Naive thymus-derived CD8-positive, alpha-beta T cell (primary cell): ENCODE results near the gene CHST15. TPM values are rescaled to one million over a fixed set of nuclear protein-coding genes. Genes with fewer than 3 reads are reported as not detected.
A peak's percentile ranks its signal among the peaks of the same experiment; 100 is the strongest.

Experiments used
- ATAC-seq, 2 donors: fragments of 150-1000 bp; cut with Tn5 transposase in 1 of 2; sonication (Bioruptor Pico), chemical (Tn5 transposase) in 1 of 2; 1 replicate in 1 of 2; 2 replicates in 1 of 2; pipeline ENCODE4 v1.10.0; 2021; ENCODE audit warnings: mild to moderate bottlenecking in 2 of 2, moderate library complexity in 2 of 2
- POLR2A ChIA-PET: fragments of 350-600 bp; sonication (Branson Sonifier 250); formaldehyde crosslinking; loops from one replicate; lab custom pipeline; 2021; ENCODE audit warnings: antibody characterized with exemption; lab: Charles Lee
- DNase-seq, 10 donors: peaks; one replicate each; pipeline versions ENCODE4 v3.0.0 to v3.0.0-alpha.2; 2020 to 2022
- H3K27ac Mint-ChIP-seq, 10 donors: one replicate each; pipeline ENCODE4 v1.8.0; 2020 to 2022; ENCODE audit warnings: mild to moderate bottlenecking in 10 of 10, mixed read lengths in 10 of 10, moderate library complexity in 4 of 10, inconsistent platforms in 1 of 10
- H3K27me3 Mint-ChIP-seq, 5 donors: one replicate each; pipeline ENCODE4 v1.8.0; 2021 to 2022; ENCODE audit warnings: mixed read lengths in 5 of 5
- H3K36me3 Mint-ChIP-seq, 3 donors: one replicate each; pipeline ENCODE4 v1.8.0; 2020 to 2022; ENCODE audit warnings: mixed read lengths in 3 of 3, mild to moderate bottlenecking in 2 of 3, inconsistent platforms in 1 of 3
- H3K4me1 Mint-ChIP-seq, 4 donors: one replicate each; pipeline ENCODE4 v1.8.0; 2021 to 2022; ENCODE audit warnings: mixed read lengths in 4 of 4
- H3K4me3 Mint-ChIP-seq, 10 donors: one replicate each; pipeline ENCODE4 v1.8.0; 2020 to 2022; ENCODE audit warnings: mild to moderate bottlenecking in 10 of 10, mixed read lengths in 10 of 10, moderate library complexity in 6 of 10, inconsistent platforms in 1 of 10
- H3K9me3 Mint-ChIP-seq, 9 donors: one replicate each; pipeline ENCODE4 v1.8.0; 2020 to 2022; ENCODE audit warnings: mixed read lengths in 9 of 9, mild to moderate bottlenecking in 3 of 9, inconsistent platforms in 1 of 9, moderate library complexity in 1 of 9
- polyA plus RNA-seq, 3 donors: library from polyadenylated mRNA; unstranded; fragments of 300-500 nt; fragmentation: Illumina TruSeq; gene quantifications; one replicate each; pipeline ENCODE4 v1.2.3, GENCODE V29; 2021
- total RNA-seq, 8 experiments: library from RNA in 2 of 8; stranded (reverse) in 2 of 8; gene quantifications; one replicate each; pipeline ENCODE4 v1.2.3 and lab custom pipeline; 2021 to 2026

Gene CHST15
- total and polyA plus RNA-seq, 5 experiments from 2014 or later, result 0.05 to 2.4 (median 1.1) TPM; not detected in 1

DNA sequence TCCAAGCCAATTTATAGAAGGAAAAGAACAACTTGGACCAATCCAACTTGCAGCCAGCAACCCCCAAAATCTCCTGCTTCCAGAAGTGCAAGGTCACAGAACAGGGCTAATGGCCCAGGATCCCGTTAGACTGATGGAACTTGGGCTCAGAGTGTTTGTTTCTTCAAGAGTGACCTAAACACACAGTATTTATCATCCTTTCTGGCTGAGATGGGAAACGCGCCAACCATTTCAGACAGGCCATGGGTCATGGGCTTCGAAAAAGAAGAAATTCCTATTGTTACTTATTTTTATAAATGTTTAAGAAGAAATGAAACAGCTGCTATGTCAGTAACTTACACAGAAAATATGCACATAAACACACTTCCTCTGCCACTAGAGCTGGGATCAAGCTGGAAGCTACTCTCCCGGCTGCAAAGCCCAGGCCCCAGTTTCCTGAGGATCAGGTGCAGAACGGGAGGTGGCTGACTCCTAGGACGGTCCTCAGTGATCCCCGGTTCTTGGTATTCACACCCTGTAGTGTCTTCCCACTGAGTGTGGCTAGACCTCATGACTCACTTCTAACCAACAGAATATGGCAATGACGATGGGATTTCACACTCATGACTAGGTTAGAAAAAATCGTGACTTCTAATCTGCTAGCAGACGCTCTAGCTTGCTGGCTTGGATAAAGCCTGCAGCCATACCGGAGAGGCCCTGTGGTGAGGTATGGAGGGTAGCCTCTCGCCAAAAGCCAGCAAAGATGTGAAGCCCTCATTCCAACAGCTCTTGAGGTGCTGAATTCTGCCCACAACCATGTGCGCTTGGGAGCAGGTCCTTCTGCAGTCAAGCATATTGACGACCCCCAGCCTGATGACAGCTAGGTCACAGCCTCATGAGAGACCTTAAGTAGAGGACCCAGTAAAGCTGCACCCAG lies 60.2 kb downstream of the CHST15 start:
- peak in 1 of 10 donors; percentile 35 for DNase-seq
- no peak overlapping the region for H3K27ac Mint-ChIP-seq
- H3K4me1 Mint-ChIP-seq, result peaks cover 9 to 22% (median 12%) of the 10 kb centered on the region in 4 donors
- H3K36me3 Mint-ChIP-seq, result no peaks in the 10 kb centered on the region
- H3K27me3 Mint-ChIP-seq, result peaks cover 0 to 8% (median 4%) of the 10 kb centered on the region in 5 donors
- H3K4me3 Mint-ChIP-seq, result no peak overlapping the region
- ATAC-seq, result no peak
- POLR2A ChIA-PET, result no interaction called here
- no peaks in the 10 kb centered on the region for H3K9me3 Mint-ChIP-seq

DNA sequence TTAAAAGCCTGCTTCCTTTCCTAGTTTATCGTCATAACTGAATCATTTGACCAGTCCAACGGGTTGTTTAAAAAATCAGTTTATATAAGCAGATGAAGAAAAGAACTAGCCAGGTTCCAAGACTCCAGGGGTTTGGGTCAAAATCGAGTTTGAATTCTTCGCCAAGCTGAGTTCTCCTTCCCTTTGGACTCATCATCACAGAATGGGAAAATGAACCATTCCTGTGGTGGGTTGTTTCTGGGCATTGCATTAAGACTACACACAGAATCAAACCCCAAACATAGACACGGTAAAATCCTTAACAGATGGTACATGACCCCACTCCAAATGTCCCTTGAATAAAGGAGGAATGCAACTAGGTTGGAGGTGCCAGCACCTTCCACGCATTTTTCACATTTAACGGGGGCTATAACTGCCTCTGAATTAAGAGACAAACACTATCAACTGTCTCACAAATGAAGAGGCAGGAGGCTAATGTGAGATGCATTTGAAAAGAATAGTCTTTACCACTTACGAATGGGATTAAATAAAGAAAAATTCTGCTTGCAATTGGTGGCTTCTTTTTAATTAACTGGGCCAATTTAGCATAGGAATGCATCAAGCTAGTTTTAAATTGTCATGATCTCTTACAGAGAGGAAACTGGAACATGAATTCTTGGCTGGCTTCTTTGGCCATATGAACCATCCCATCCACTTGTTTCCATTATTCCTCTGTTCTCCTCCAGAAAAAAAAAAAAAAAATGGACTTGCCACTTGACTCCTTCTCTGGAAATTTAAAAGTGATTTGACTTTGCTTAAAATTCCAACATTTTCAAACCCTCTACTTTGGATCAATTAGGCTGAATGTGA lies 61.1 kb downstream of the CHST15 start:
- Mint-ChIP-seq H3K36me3 (no peaks in the 10 kb centered on the region), H3K9me3 (no peaks in the 10 kb centered on the region), H3K27me3 (peaks cover 0 to 8% (median 4%) of the 10 kb centered on the region in 5 donors), H3K4me3 (no peak overlapping the region), H3K4me1 (peaks cover 9 to 22% (median 12%) of the 10 kb centered on the region in 4 donors), H3K27ac (no peak overlapping the region)
- DNase-seq (no peak), ATAC-seq (no peak)
- POLR2A ChIA-PET, result no interaction called here

DNA sequence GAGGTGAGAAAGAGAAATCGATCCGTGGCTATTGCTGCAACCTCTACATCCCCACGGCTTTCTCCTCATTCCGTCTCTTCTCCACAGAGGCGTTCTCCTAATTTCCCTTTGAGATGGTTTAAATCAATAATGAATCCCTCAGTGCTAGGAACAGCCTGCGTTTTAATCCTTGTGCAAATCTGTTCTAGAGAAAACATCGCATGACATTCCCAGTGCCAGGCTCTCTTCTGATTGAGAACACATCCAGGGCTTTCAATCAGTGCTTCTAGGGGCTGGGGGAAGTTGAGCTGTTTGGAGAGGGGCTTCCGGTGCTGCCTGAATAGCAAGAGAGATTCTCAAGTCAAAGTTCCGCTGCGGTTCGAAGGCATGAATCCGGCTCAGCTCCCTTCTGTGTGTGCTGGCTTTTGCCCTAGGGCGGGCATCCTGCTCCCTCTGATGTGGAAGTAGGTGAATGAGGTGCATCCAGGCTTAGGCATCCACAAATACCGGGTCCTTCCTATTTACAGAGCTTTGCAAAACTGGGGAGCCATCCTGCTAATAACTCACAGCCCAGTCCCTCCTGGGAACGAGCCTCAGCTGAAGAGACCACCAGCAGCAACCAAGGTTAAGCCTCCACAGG lies 62.8 kb downstream of the CHST15 start:
- POLR2A ChIA-PET, result no interaction called here
- ATAC-seq (no peak), DNase-seq (peak in 1 of 10 donors; percentile 11)
- Mint-ChIP-seq H3K4me3 (no peak overlapping the region), H3K4me1 (peaks cover 2 to 13% (median 4%) of the 10 kb centered on the region in 4 donors), H3K9me3 (no peaks in the 10 kb centered on the region), H3K36me3 (no peaks in the 10 kb centered on the region), H3K27me3 (peaks cover 0 to 5% (median 1%) of the 10 kb centered on the region in 5 donors), H3K27ac (no peak overlapping the region)

DNA sequence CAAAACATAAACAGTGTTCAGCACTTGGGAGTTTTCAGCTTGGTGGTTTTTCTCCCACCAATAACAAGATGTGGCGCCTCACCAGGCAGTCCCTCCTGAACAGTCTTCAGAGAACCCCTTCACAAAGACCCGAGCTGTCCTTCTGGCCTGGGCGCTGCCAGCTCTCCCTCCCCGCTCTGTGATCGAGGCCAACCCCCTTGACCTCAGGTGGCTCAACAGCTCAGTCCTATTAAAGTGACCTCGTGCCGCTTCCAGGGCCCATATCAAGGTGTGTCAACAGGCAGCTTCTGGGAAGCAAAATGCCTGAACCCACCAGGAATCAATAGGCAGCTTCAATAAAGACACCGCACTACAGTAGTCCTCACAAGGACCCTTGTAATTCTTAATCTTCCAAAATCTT lies 63.3 kb downstream of the CHST15 start:
- no peak for DNase-seq
- peaks cover 0 to 8% (median 5%) of the 10 kb centered on the region in 4 donors for H3K4me1 Mint-ChIP-seq
- H3K9me3 Mint-ChIP-seq, result no peaks in the 10 kb centered on the region
- POLR2A ChIA-PET, result no interaction called here
- peaks cover 0 to 5% (median 0%) of the 10 kb centered on the region in 5 donors for H3K27me3 Mint-ChIP-seq
- no peak for ATAC-seq
- H3K4me3 Mint-ChIP-seq, result no peak overlapping the region
- no peak overlapping the region for H3K27ac Mint-ChIP-seq
- no peaks in the 10 kb centered on the region for H3K36me3 Mint-ChIP-seq

DNA sequence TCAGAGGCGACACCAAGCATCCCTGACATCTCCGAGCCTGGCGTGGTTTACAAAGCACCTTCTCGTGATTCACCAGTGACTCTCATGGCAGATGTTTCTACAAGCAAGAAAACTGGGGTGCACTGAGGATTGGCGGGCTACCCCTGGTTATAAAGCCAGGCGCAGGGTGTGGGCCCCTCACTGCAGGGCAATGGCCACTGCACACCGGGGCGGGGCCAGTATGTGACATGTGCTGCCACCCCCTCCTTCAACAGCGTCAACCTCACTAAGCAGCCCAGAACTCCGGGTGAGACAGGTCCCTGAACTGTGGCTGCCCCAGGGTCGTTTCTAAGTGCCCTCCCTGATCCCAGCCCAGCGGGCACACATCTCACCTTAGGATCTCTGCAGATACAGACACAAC lies 63.8 kb downstream of the CHST15 start:
- Mint-ChIP-seq H3K36me3 (no peaks in the 10 kb centered on the region), H3K4me3 (no peak overlapping the region), H3K27ac (no peak overlapping the region), H3K9me3 (no peaks in the 10 kb centered on the region), H3K4me1 (peaks cover 0 to 9% (median 8%) of the 10 kb centered on the region in 4 donors), H3K27me3 (peaks cover 0 to 5% (median 0%) of the 10 kb centered on the region in 5 donors)
- ATAC-seq (no peak), DNase-seq (peak in 1 of 10 donors; percentile 19)
- POLR2A ChIA-PET, result no interaction called here

DNA sequence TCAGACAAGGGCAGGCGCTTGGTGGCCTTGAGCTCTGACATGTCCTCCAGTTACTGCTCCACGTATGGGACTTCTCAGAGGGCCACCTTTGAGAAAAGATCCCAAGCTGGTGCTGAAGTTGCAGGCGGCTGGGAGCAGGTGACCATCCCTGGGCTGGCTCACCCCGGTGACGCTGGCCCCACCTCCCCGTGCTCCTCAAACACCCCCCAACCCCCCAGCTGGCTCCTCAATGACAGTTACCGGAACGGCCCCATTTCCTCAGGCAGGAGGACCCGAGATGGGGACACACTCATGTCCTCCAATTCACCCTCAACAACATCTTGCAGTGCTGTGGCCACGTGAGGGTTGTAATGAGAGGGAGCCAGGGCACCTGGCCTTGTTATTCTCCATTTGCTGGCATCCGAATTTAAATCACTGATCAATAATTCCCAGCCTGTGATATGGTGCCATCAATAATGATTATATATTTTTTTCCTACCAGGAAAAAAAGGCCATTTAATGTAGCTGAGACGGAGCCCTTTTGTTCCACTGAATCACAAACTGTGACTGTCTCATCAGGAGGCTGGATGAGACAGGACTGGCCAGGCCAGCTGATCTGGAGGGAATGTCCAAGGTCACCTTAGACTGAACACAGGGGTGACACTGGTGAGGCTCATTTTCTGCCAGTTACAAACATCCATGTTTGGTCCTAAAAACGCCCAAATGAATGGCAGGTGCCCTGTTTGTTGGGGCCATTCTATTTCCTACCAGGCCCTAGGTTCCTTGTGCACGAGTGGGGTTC lies 64.5 kb downstream of the CHST15 start:
- Mint-ChIP-seq H3K27ac (no peak overlapping the region), H3K36me3 (no peaks in the 10 kb centered on the region), H3K4me1 (peaks cover 0 to 9% (median 6%) of the 10 kb centered on the region in 4 donors), H3K9me3 (no peaks in the 10 kb centered on the region), H3K4me3 (no peak overlapping the region), H3K27me3 (peaks cover 0 to 10% (median 0%) of the 10 kb centered on the region in 5 donors)
- no peak for ATAC-seq
- POLR2A ChIA-PET, result no interaction called here
- peak in 1 of 10 donors; percentile 10 for DNase-seq

DNA sequence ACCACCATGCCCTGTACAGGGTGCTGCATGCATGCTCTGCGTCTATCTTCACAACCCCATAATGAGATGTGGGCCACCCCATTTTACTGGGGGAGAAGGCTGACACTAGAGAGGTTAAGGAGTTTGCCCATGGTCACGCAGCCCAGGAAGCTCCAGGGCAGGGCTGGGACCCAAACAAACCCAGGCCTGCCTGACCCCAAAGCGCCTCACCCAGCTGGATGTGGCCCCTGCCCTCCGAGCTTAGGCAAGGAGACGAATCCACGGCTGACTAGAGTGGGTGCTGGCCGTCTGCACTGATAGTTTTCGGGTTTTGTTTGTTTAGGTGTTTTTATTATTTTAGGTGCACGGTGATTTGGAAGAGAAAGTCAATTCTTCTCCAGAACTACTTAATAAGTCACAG lies 65.7 kb downstream of the CHST15 start:
- DNase-seq, result peak in 1 of 10 donors; percentile 34
- ATAC-seq, result no peak
- POLR2A ChIA-PET, result no interaction called here
- H3K9me3 Mint-ChIP-seq, result peaks cover 0 to 2% (median 0%) of the 10 kb centered on the region in 9 donors
- peaks cover 0 to 9% (median 5%) of the 10 kb centered on the region in 4 donors for H3K4me1 Mint-ChIP-seq
- no peak overlapping the region for H3K27ac Mint-ChIP-seq
- no peak overlapping the region for H3K4me3 Mint-ChIP-seq
- peaks cover 0 to 14% (median 2%) of the 10 kb centered on the region in 5 donors for H3K27me3 Mint-ChIP-seq
- H3K36me3 Mint-ChIP-seq, result no peaks in the 10 kb centered on the region

DNA sequence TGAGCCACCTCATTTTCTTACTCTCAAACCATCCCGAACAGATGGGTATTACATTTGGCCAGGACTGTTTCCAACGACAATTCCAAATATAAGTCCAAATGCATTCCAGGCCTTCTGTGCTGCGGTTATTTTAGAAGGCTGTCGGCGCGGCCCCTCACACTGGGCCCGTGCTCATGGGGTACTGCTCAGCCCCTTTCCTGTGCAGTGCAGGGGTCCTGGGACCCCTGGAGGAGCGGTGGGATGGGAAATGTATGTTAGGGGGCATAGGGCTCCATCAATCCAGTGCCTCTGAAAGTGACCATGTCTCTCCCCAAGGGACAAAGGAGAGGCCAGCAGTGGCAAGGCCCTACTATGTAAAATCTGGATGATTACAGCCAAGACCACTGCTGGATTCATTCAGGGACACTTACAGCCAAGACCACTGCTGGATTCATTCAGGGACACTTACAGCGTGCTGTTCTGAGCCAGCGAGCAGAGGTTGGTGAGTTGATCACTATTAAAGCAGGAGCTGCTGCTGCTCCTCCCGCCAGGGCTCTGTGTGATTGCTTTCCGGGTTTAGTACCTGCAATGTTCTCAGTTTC lies 66.3 kb downstream of the CHST15 start:
- H3K4me1 Mint-ChIP-seq, result peaks cover 0 to 9% (median 5%) of the 10 kb centered on the region in 4 donors
- peak in 1 of 10 donors; percentile 15 for DNase-seq
- no peaks in the 10 kb centered on the region for H3K36me3 Mint-ChIP-seq
- H3K9me3 Mint-ChIP-seq, result peaks cover 0 to 2% (median 0%) of the 10 kb centered on the region in 9 donors
- POLR2A ChIA-PET, result no interaction called here
- no peak overlapping the region for H3K27ac Mint-ChIP-seq
- ATAC-seq, result no peak
- H3K27me3 Mint-ChIP-seq, result peaks cover 0 to 14% (median 2%) of the 10 kb centered on the region in 5 donors
- H3K4me3 Mint-ChIP-seq, result no peak overlapping the region

DNA sequence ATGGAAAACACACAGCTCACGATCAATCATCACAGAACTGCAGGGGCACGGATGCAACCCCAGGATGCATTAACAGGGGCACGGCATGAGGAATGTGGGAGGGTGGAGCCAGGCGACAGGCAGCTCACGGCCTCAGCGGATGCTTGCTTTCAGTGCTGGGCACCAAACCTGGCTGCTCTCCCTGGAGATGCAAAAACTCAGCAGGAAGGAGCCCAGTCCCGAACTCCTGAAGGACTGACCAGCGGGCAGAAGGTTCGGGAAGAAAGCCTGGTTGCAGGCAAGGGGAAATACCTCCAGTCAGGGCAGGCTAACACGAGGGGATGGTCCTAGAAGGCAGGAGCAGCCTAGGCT lies 66.8 kb downstream of the CHST15 start:
- no peak for ATAC-seq
- H3K4me3 Mint-ChIP-seq, result no peak overlapping the region
- DNase-seq, result no peak
- peaks cover 0 to 14% (median 2%) of the 10 kb centered on the region in 5 donors for H3K27me3 Mint-ChIP-seq
- POLR2A ChIA-PET, result no interaction called here
- H3K4me1 Mint-ChIP-seq, result peaks cover 0 to 9% (median 5%) of the 10 kb centered on the region in 4 donors
- H3K27ac Mint-ChIP-seq, result no peak overlapping the region
- no peaks in the 10 kb centered on the region for H3K36me3 Mint-ChIP-seq
- H3K9me3 Mint-ChIP-seq, result peaks cover 0 to 2% (median 0%) of the 10 kb centered on the region in 9 donors

DNA sequence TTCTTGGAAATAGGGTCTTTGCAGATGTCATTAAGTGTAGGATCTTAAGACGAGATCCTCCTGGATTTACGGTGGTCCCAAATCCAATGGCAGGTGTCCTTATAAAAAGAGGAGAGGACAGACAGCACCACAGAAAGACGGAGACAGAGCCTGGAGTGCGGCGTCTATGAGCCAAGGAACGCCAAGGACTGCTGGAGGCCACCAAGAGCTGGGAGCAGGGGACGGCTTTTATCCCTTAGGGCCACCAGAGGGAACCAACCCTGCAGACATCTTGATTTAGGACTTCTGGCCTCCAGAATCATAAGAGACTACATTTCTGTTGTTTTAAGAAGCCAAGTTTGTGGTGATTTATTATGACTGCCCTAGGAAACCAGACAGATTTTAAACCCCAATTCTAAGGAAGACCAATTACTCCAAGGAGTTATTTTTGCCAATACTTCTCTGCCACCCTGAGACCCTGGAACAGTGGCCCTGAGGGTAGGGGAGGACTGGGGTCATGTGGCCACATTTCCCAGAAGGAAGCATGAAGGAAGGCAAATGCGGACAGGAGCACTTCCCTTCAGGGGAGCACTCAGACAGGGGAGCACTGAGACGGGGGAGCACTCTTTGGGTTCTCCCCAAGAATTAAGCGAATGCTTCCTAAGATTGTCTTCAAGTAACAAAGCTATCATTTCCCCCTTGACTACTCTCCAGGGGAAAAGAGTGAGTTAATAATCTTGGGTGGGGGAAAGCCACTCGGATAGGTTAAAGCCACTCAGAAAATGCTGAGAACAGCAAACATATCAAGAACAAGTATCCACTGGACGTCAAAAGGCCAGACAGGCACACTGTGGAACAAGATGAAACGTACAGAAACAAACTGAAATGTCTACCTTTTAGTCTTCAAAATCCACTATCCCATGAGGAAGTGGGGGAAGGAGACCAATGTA lies 67.5 kb downstream of the CHST15 start:
- Mint-ChIP-seq H3K4me1 (peaks cover 0 to 9% (median 5%) of the 10 kb centered on the region in 4 donors), H3K27me3 (peaks cover 0 to 14% (median 0%) of the 10 kb centered on the region in 5 donors), H3K4me3 (no peak overlapping the region), H3K27ac (no peak overlapping the region), H3K36me3 (no peaks in the 10 kb centered on the region), H3K9me3 (peaks cover 0 to 2% (median 0%) of the 10 kb centered on the region in 9 donors)
- POLR2A ChIA-PET, result no interaction called here
- DNase-seq, result peak in 1 of 10 donors; percentile 35
- ATAC-seq, result no peak

DNA sequence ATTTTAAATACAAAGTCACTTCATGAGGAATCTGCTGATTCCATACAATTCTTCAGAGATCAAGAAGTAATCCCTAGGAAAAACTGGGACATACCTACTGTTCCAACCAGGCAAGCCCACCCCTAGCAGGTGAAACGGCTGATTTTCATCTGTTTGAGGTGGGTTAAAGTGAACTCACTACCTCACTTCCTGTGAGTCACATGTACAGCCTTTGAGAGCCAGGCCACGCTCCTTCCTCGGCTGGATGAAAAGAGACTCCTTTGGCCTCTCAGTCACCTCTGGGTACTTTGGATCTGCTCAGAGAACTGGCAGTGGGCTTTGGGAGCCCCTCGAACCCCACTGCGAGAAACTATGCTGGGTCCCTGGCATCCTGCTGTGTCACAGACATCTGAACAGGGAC lies 68.2 kb downstream of the CHST15 start:
- DNase-seq (peak in 1 of 10 donors; percentile 45), ATAC-seq (no peak)
- peaks cover 0 to 2% (median 0%) of the 10 kb centered on the region in 9 donors for H3K9me3 Mint-ChIP-seq
- POLR2A ChIA-PET, result no interaction called here
- H3K4me1 Mint-ChIP-seq, result peaks cover 0 to 9% (median 5%) of the 10 kb centered on the region in 4 donors
- H3K36me3 Mint-ChIP-seq, result no peaks in the 10 kb centered on the region
- no peak overlapping the region for H3K4me3 Mint-ChIP-seq
- H3K27ac Mint-ChIP-seq, result no peak overlapping the region
- H3K27me3 Mint-ChIP-seq, result peaks cover 0 to 14% (median 0%) of the 10 kb centered on the region in 5 donors
